SK-N-MC (cell line): ENCODE measurements around the gene VANGL2.

Experiments used
- EZH2 ChIP-seq: fragments of 200-600 bp; sonication (generic); IDR thresholded peaks from one replicate; pipeline ENCODE4 v1.6.1; 2017; ENCODE audit warnings: antibody characterized with exemption
- POLR2AphosphoS5 ChIP-seq: IDR thresholded peaks from 2 replicates; pipeline ENCODE4 v1.6.1; 2012; ENCODE audit warnings: mild to moderate bottlenecking, low read depth, low read length, borderline replicate concordance

DNA sequence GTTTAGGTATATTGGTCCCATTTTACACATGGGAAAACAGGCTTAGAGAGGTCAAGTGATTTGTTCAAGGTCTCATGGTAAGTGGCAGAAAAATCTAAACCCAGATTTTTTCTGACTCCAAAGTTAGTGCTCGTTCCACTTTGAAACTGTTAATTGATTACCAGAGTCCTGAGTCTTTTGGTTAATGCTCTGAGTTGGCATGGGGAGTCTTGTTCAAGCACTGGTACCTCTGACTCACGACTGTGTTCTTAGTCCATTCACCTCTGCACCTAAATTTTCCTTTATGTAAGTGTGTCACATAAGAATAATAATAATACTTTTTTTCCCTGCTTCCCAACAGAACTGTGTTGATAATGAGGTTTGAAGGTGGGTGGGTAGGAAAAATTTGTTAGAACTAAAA is 59.3 kb downstream of the VANGL2 start:
- TF ChIP-seq POLR2AphosphoS5 (no peak), EZH2 (no peak)
